IMR-90 (cell line): ENCODE data around the gene RPS27L.

ENCODE experiments used
- BHLHE40 ChIP-seq: fragments of 150-350 bp; IDR thresholded peaks from 2 replicates; pipeline ENCODE4 v1.6.1; 2016; ENCODE audit warnings: mild to moderate bottlenecking, low read depth, low read length
- CEBPB ChIP-seq: IDR thresholded peaks from 2 replicates; pipeline ENCODE4 v1.6.1; 2012; ENCODE audit warnings: low read depth, low read length, improper control_type of control experiment
- CHD1 ChIP-seq: IDR thresholded peaks from 2 replicates; pipeline ENCODE4 v1.6.1; 2012; ENCODE audit warnings: low read depth, low read length, improper control_type of control experiment
- CTCF ChIP-seq: conservative IDR thresholded peaks from 2 replicates; pipeline ENCODE4 v1.5.1; 2012; ENCODE audit warnings: mild to moderate bottlenecking, low read depth, low read length, improper control_type of control experiment
- MAFK ChIP-seq: IDR thresholded peaks from 2 replicates; pipeline ENCODE4 v1.6.1; 2012; ENCODE audit warnings: low read depth, low read length, improper control_type of control experiment
- MAZ ChIP-seq: IDR thresholded peaks from 2 replicates; pipeline ENCODE4 v1.6.1; 2012; ENCODE audit warnings: low read depth, mild to moderate bottlenecking, low read length, improper control_type of control experiment, moderate library complexity, borderline replicate concordance
- MXI1 ChIP-seq: IDR thresholded peaks from 2 replicates; pipeline ENCODE4 v1.6.1; 2012; ENCODE audit warnings: low read depth, mild to moderate bottlenecking, low read length, moderate library complexity, borderline replicate concordance
- NFE2L2 ChIP-seq: fragments of 150-350 bp; IDR thresholded peaks from 2 replicates; pipeline ENCODE4 v1.6.1; 2016; ENCODE audit warnings: low read depth, mild to moderate bottlenecking, low read length
- POLR2A ChIP-seq: IDR thresholded peaks from 2 replicates; pipeline ENCODE4 v1.6.1; 2012; ENCODE audit warnings: mild to moderate bottlenecking, low read depth, low read length
- RAD21 ChIP-seq: IDR thresholded peaks from 2 replicates; pipeline ENCODE4 v1.6.1; 2012; ENCODE audit warnings: low read length, improper control_type of control experiment
- RCOR1 ChIP-seq: IDR thresholded peaks from 2 replicates; pipeline ENCODE4 v1.6.1; 2012; ENCODE audit warnings: mild to moderate bottlenecking, low read length, improper control_type of control experiment; ENCODE audit not compliant: insufficient replicate concordance
- RFX5 ChIP-seq: IDR thresholded peaks from 2 replicates; pipeline ENCODE4 v1.8.0; 2012; ENCODE audit warnings: low read depth, mild to moderate bottlenecking, low read length, moderate library complexity
- SMC3 ChIP-seq: fragments of 150-350 bp; IDR thresholded peaks from 2 replicates; pipeline ENCODE4 v1.6.1; 2016; ENCODE audit warnings: low read depth, mild to moderate bottlenecking, antibody characterized with exemption, low read length, moderate library complexity
- USF2 ChIP-seq: fragments of 150-350 bp; IDR thresholded peaks from 2 replicates; pipeline ENCODE4 v1.6.1; 2017; ENCODE audit warnings: mild to moderate bottlenecking, antibody characterized with exemption, low read length, low read depth

DNA sequence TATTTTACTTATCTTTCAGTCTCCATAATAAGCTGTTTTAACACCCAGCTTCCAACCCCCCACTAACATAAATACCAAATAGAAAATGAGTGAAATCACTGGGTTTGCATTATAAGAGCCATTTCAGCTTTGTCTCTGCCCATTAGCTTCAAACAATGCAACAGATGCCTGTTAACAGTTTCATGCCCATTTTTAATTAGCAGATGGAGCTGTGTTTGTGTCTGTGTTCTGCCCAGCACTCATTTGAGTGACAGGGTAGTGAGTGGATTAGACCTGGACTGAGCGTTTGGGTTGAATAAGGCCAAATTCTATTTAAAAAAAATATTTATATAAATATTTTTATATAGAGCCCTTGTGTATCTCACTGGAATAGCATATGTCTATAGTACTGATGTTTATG, 39.6 kb upstream of the RPS27L start:
- TF ChIP-seq CTCF (no peak), MXI1 (no peak), CEBPB (no peak), MAZ (no peak), POLR2A (no peak), USF2 (no peak), SMC3 (no peak), RFX5 (no peak), RAD21 (no peak), BHLHE40 (no peak), RCOR1 (no peak), CHD1 (no peak), NFE2L2 (no peak), MAFK (no peak)
